ENCODE measurements around the gene HABP4. TPM values are rescaled to one million over a fixed set of nuclear protein-coding genes. Genes with fewer than 3 reads are reported as not detected.

HABP4 gene
- polyA plus RNA-seq, 2 of the 4 experiments (the other 2 are of a cell fraction) = 12.4 to 12.8 TPM

GRCh38 chr9:96436456-96437126, 13.4 kb upstream of the HABP4 start:
- Histone ChIP-seq H3K4me3 (no peak overlapping the region), H3K27ac (no peak overlapping the region), H3K9me3 (0 out of 3 replicates have a peak, but pooled peaks cover 7% of the 10 kb centered on the region), H3K4me1 (no peaks in the 10 kb centered on the region), H3K4me2 (no peak overlapping the region)
- 89% methylated on average over 15 of the region's 15 CpGs for WGBS (ENCODE audit: missing lambda C conversion rate)
- TF ChIP-seq REST (IDR thresholded peaks at IDR 0.05) (no peak), CHD2 (IDR thresholded peaks at IDR 0.05; ENCODE audit: low read length, partially characterized antibody) (no peak), KDM5A (IDR thresholded peaks at IDR 0.05) (no peak), CHD4 (IDR thresholded peaks at IDR 0.05; ENCODE audit: borderline replicate concordance) (no peak), HOXB5 (CRISPR knock-in tag; IDR thresholded peaks at IDR 0.05) (no peak), HOXA7 (CRISPR knock-in tag; IDR thresholded peaks at IDR 0.05) (no peak), SMC3 (IDR thresholded peaks at IDR 0.05) (no peak), ELK1 (IDR thresholded peaks at IDR 0.05; ENCODE audit: low read depth, low read length) (no peak), NR3C1 (IDR thresholded peaks at IDR 0.05) (no peak), EP300 (IDR thresholded peaks at IDR 0.05) (no peak), GATA3 (IDR thresholded peaks at IDR 0.05; ENCODE audit: borderline replicate concordance) (no peak), FOSL2 (IDR thresholded peaks at IDR 0.05) (no peak), FOSL2 (CRISPR knock-in tag; IDR thresholded peaks at IDR 0.05) (no peak), EHF (CRISPR knock-in tag; IDR thresholded peaks at IDR 0.05) (no peak), ZSCAN20 (CRISPR knock-in tag; IDR thresholded peaks at IDR 0.05) (no peak), KDM1A (IDR thresholded peaks at IDR 0.05; ENCODE audit: low read depth) (no peak)
- FAIRE-seq = no peak
- no peak for DNase-seq (ENCODE audit: low read depth in 1 of 2, low spot score in 1 of 2)
- CTCF ChIA-PET = interaction anchor here (0.9 to 1.5 kb wide), 2 partner anchors 129 to 204 kb away, joined by 3 read pairs; no protein-coding TSS in a partner anchor
- POLR2A ChIA-PET = no interaction called here
- no peak; a peak in 1 of 6 replicates for ATAC-seq

GRCh38 chr9:96437454-96437853, 12.5 kb upstream of the HABP4 start:
- 96% methylated on average over 7 of the region's 7 CpGs for WGBS (ENCODE audit: missing lambda C conversion rate)
- FAIRE-seq (no peak), ATAC-seq (no peak), DNase-seq (ENCODE audit: low read depth in 1 of 2, low spot score in 1 of 2) (no peak)
- Histone ChIP-seq H3K9me3 (0 out of 3 replicates have a peak, but pooled peaks cover 7% of the 10 kb centered on the region), H3K4me3 (no peak overlapping the region), H3K27ac (no peak overlapping the region), H3K4me2 (no peak overlapping the region), H3K4me1 (no peaks in the 10 kb centered on the region)
- no peak for TF ChIP-seq BCL3 (IDR thresholded peaks at IDR 0.05)
- TF ChIP-seq MAFK (IDR thresholded peaks at IDR 0.05; ENCODE audit: partially characterized antibody) = no peak
- TF ChIP-seq EHMT2 (IDR thresholded peaks at IDR 0.05; ENCODE audit: low read depth) = no peak
- no peak for TF ChIP-seq MYC (IDR thresholded peaks at IDR 0.05; ENCODE audit: borderline replicate concordance, low read length)
- TF ChIP-seq RAD21 (conservative IDR thresholded peaks at IDR 0.05 in 1 of 2, IDR thresholded peaks at IDR 0.05 in 1 of 2) = no peak
- no peak for TF ChIP-seq HOXB13 (CRISPR knock-in tag; IDR thresholded peaks at IDR 0.05; ENCODE audit: low read depth)
- no peak for TF ChIP-seq JUNB (IDR thresholded peaks at IDR 0.05)
- TF ChIP-seq SMC3 (IDR thresholded peaks at IDR 0.05) = no peak
- no peak for TF ChIP-seq CBX8 (IDR thresholded peaks at IDR 0.05)
- TF ChIP-seq NFE2L2 (conservative IDR thresholded peaks at IDR 0.05; ENCODE audit: low read length) = no peak
- TF ChIP-seq RFX5 (IDR thresholded peaks at IDR 0.05) = no peak
- TF ChIP-seq KDM5A (IDR thresholded peaks at IDR 0.05) = no peak
- no peak for TF ChIP-seq CHD4 (IDR thresholded peaks at IDR 0.05; ENCODE audit: borderline replicate concordance)
- TF ChIP-seq NPAS2 (CRISPR knock-in tag; IDR thresholded peaks at IDR 0.05; ENCODE audit: borderline replicate concordance) = no peak
- no peak for TF ChIP-seq CTCF (IDR thresholded peaks at IDR 0.05)
- CTCF ChIA-PET = interaction anchor here (1.5 kb wide), 1 partner anchor 205 kb away, joined by 3 read pairs; no protein-coding TSS in a partner anchor
- POLR2A ChIA-PET = interaction anchor here (0.9 kb wide), 1 partner anchor 13 kb away, joined by 3 read pairs; the partner anchor contains the start of gene HABP4

Data from A549 (cell line).